GM23248 (cell line): ENCODE data around the gene TBX3.

Source experiments
- EZH2 ChIP-seq: fragments of 200-600 bp; sonication (generic); IDR thresholded peaks from 2 replicates; pipeline ENCODE4 v1.6.1; 2018; ENCODE audit warnings: antibody characterized with exemption, mild to moderate bottlenecking; ENCODE audit not compliant: insufficient read depth, poor library complexity, severe bottlenecking
- EZH2phosphoT487 ChIP-seq: fragments of 200-600 bp; sonication (generic); IDR thresholded peaks from 2 replicates; pipeline ENCODE4 v1.6.1; 2018; ENCODE audit warnings: antibody characterized with exemption, moderate library complexity, mild to moderate bottlenecking, low read depth; ENCODE audit not compliant: insufficient read depth

DNA sequence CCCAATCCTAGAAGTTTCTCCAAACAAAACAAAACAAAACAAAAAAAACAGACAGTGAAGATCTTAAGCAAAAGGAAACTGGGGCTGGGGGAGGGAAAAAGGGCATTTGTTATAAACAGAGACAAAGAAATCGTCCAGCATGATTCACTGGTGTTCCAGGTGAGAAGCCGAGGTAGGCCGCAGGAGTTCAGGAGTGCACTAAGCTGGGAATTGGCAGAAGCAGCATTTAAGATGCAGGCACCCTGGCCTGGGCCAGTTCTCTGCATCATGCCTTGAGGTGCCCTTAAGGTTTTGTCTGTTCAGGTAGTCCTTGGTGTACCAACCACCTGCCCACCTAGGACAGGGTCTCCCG lies 11.2 kb downstream of the TBX3 start:
- TF ChIP-seq EZH2 (no peak), EZH2phosphoT487 (no peak)
